Thyroid gland (tissue), 4 donors: ENCODE results near the gene WDR46. TPM values are rescaled to one million over a fixed set of nuclear protein-coding genes. Genes with fewer than 3 reads are reported as not detected.

Source experiments
- DNase-seq, 2 donors: peaks; one replicate each; pipeline ENCODE4 v3.0.0-alpha.2; 2019
- H3K27ac ChIP-seq, 3 donors: fragments of 200-600 bp; sonication (generic); 1 replicate in 2 of 3; 2 replicates in 1 of 3; pipeline ENCODE4 v1.5.1; 2016 to 2019; ENCODE audit warnings: mild to moderate bottlenecking in 1 of 3, moderate library complexity in 1 of 3
- H3K27me3 ChIP-seq: fragments of 200-600 bp; sonication (generic); one replicate; pipeline ENCODE4 v1.5.1; 2019
- H3K36me3 ChIP-seq, 2 donors: fragments of 200-600 bp; sonication (generic); one replicate each; pipeline ENCODE4 v1.5.1; 2016 to 2019
- H3K4me1 ChIP-seq, 2 donors: fragments of 200-600 bp; sonication (generic); one replicate each; pipeline ENCODE4 v1.5.1; 2017 to 2019
- H3K4me3 ChIP-seq, 3 donors: fragments of 200-600 bp; sonication (generic); replicated peaks in 1 of 3; 1 replicate in 2 of 3; 2 replicates in 1 of 3; pipeline ENCODE4 v1.5.1; 2016; ENCODE audit warnings: mild to moderate bottlenecking in 1 of 3
- H3K9me3 ChIP-seq: fragments of 200-600 bp; sonication (generic); one replicate; pipeline ENCODE4 v1.5.1; 2017
- POLR2A ChIP-seq, 2 donors: fragments of 450-650 bp; IDR thresholded peaks; one replicate each; pipeline ENCODE4 v1.6.1; 2017; ENCODE audit warnings: antibody characterized with exemption in 2 of 2, mild to moderate bottlenecking in 2 of 2, moderate library complexity in 1 of 2
- WGBS, 2 donors: methylation state at CpG; one replicate each; pipeline ENCODE4 v1.1.5; 2017; 5-methylcytosine and 5-hydroxymethylcytosine counted together
- intact Hi-C: fragments of 100-400 bp; cut with DNase I; formaldehyde crosslinking; loops from one replicate; pipeline ENCODE4 v1.15.1; 2023
- total RNA-seq, 4 donors: library from RNA; depleted of rRNA; stranded (reverse); fragments of >200 nt; gene quantifications; one replicate each; pipeline ENCODE4 v1.2.3, GENCODE V29; 2016
- TF ChIP-seq, protein P1 (sequence below), 6 experiments: fragments of 200-600 bp in 3 of 6; fragments of 450-650 bp in 3 of 6; sonication (generic) in 3 of 6; IDR thresholded peaks; one replicate each; pipeline ENCODE4 v1.5.1; 2016 to 2019; ENCODE audit warnings: antibody characterized with exemption in 6 of 6, mild to moderate bottlenecking in 2 of 6, inconsistent platforms in 1 of 6, moderate library complexity in 1 of 6

WDR46 gene
- total RNA-seq, 4 donors from 2014 or later: 25.8 to 63.9 (median 45.2) TPM

GRCh38 chr6:33248643-33248931 is 40.5 kb downstream of the WDR46 start:
- TF ChIP-seq POLR2A (IDR thresholded peaks at IDR 0.05): no peak
- TF ChIP-seq, protein P1, sequence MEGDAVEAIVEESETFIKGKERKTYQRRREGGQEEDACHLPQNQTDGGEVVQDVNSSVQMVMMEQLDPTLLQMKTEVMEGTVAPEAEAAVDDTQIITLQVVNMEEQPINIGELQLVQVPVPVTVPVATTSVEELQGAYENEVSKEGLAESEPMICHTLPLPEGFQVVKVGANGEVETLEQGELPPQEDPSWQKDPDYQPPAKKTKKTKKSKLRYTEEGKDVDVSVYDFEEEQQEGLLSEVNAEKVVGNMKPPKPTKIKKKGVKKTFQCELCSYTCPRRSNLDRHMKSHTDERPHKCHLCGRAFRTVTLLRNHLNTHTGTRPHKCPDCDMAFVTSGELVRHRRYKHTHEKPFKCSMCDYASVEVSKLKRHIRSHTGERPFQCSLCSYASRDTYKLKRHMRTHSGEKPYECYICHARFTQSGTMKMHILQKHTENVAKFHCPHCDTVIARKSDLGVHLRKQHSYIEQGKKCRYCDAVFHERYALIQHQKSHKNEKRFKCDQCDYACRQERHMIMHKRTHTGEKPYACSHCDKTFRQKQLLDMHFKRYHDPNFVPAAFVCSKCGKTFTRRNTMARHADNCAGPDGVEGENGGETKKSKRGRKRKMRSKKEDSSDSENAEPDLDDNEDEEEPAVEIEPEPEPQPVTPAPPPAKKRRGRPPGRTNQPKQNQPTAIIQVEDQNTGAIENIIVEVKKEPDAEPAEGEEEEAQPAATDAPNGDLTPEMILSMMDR (IDR thresholded peaks at IDR 0.05): peak in 1 of 6 experiments; percentile 4
- H3K4me3 ChIP-seq: peak overlapping the region in 2 of 3 donors; percentile 47 to 48
- H3K27me3 ChIP-seq: no peaks in the 10 kb centered on the region
- H3K4me1 ChIP-seq: peaks cover 10 to 16% of the 10 kb centered on the region in 2 donors
- intact Hi-C loops: loop anchor here (2.0 to 10.0 kb wide), 4 partner anchors 48 to 234 kb away; partner anchors contain the start of genes RXRB and SLC39A7
- DNase-seq: no peak
- WGBS, 2 donors: 0 to 2% methylated on average over 8 to 18 of the region's 18 CpGs
- no peaks in the 10 kb centered on the region for H3K9me3 ChIP-seq
- no peaks in the 10 kb centered on the region for H3K36me3 ChIP-seq
- peak overlapping the region; percentile 89 to 96 (median 95) for H3K27ac ChIP-seq

- peaks cover 10 to 16% of the 10 kb centered on the region in 2 donors for H3K4me1 ChIP-seq
- peak overlapping the region; percentile 89 to 96 (median 95) for H3K27ac ChIP-seq
- no peaks in the 10 kb centered on the region for H3K27me3 ChIP-seq
- H3K9me3 ChIP-seq: no peaks in the 10 kb centered on the region
- WGBS, 2 donors: 4 to 8% methylated on average over 16 to 28 of the region's 28 CpGs
- no peaks in the 10 kb centered on the region for H3K36me3 ChIP-seq
- no peak for TF ChIP-seq POLR2A (IDR thresholded peaks at IDR 0.05)
- TF ChIP-seq, protein P1 (IDR thresholded peaks at IDR 0.05): peak; percentile 95 to 98 (median 98)
- intact Hi-C loops: loop anchor here (2.0 to 10.0 kb wide), 4 partner anchors 47 to 233 kb away; partner anchors contain the start of genes RXRB and SLC39A7
- H3K4me3 ChIP-seq: peak overlapping the region in 2 of 3 donors; percentile 47 to 48
- peak; percentile 86 to 87 for DNase-seq
Observed at GRCh38 chr6:33247977-33248642, 40.9 kb downstream of the WDR46 start.

DNA sequence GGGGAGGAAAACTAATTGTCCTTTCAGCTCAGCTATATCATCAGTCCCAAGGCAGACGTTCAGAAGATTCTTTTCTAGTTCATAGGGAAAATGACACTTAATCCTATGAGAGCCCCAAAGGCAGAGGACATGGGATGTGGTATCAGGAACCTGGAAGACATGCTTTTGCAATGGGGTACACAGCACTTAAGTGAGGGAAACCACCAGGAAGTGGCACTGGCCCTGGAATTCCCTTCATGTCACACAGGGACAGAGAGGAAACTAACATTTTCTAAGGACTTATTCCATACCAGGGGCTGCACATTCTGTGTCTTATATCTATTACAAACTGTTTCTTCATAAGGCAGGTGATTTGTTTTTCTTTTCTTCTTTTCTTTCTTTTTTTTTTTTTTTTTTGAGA is 45.6 kb downstream of the WDR46 start:
- no peak for TF ChIP-seq POLR2A (IDR thresholded peaks at IDR 0.05)
- intact Hi-C loops: loop anchor here (10.0 kb wide), 1 partner anchor 229 kb away; no protein-coding TSS in a partner anchor
- H3K4me1 ChIP-seq: peaks cover 4 to 5% of the 10 kb centered on the region in 2 donors
- H3K27ac ChIP-seq: no peak overlapping the region
- WGBS, 2 donors: 47 to 48% methylated on average over 1 of the region's 1 CpG
- H3K27me3 ChIP-seq: no peaks in the 10 kb centered on the region
- H3K36me3 ChIP-seq: no peaks in the 10 kb centered on the region
- H3K4me3 ChIP-seq: no peak overlapping the region
- H3K9me3 ChIP-seq: no peaks in the 10 kb centered on the region
- no peak for DNase-seq

GRCh38 chr6:33241968-33242367 is 47.1 kb downstream of the WDR46 start:
- intact Hi-C loops: loop anchor here (10.0 kb wide), 1 partner anchor 227 kb away; no protein-coding TSS in a partner anchor
- no peak for DNase-seq
- Histone ChIP-seq H3K4me1 (no peaks in the 10 kb centered on the region), H3K27ac (no peak overlapping the region), H3K36me3 (no peaks in the 10 kb centered on the region), H3K4me3 (no peak overlapping the region), H3K27me3 (no peaks in the 10 kb centered on the region), H3K9me3 (no peaks in the 10 kb centered on the region)
- no peak for TF ChIP-seq POLR2A (IDR thresholded peaks at IDR 0.05)
- TF ChIP-seq, protein P1 (IDR thresholded peaks at IDR 0.05): no peak
- 70 to 79% methylated on average over 3 of the region's 3 CpGs for WGBS, 2 donors

GRCh38 chr6:33237741-33238140 is 51.3 kb downstream of the WDR46 start:
- Histone ChIP-seq H3K4me3 (no peak overlapping the region), H3K27ac (no peak overlapping the region), H3K36me3 (no peaks in the 10 kb centered on the region), H3K27me3 (no peaks in the 10 kb centered on the region), H3K9me3 (no peaks in the 10 kb centered on the region), H3K4me1 (no peaks in the 10 kb centered on the region)
- TF ChIP-seq POLR2A (IDR thresholded peaks at IDR 0.05): no peak
- TF ChIP-seq, protein P1 (IDR thresholded peaks at IDR 0.05): no peak
- DNase-seq: no peak
- intact Hi-C loops: no loop called here
- 63 to 89% methylated on average over 2 of the region's 2 CpGs for WGBS, 2 donors
